Prostate gland (tissue), 2 donors: ENCODE data around the gene ZNF423.

Source experiments
- POLR2A ChIP-seq: fragments of 450-650 bp; IDR thresholded peaks from one replicate; pipeline ENCODE4 v1.6.1; 2016; ENCODE audit warnings: antibody characterized with exemption, mild to moderate bottlenecking
- POLR2AphosphoS5 ChIP-seq: sonication (generic); formaldehyde crosslinking; IDR thresholded peaks from one replicate; pipeline ENCODE4 v1.6.1; 2017; ENCODE audit warnings: antibody characterized with exemption
- TF ChIP-seq, protein P1 (sequence below), 4 experiments: fragments of 200-600 bp in 2 of 4; fragments of 450-650 bp in 2 of 4; sonication (generic) in 2 of 4; IDR thresholded peaks; 1 replicate in 3 of 4; 2 replicates in 1 of 4; pipeline ENCODE4 v1.5.1; 2016 to 2019; ENCODE audit warnings: antibody characterized with exemption in 4 of 4, mild to moderate bottlenecking in 2 of 4, moderate library complexity in 2 of 4

DNA sequence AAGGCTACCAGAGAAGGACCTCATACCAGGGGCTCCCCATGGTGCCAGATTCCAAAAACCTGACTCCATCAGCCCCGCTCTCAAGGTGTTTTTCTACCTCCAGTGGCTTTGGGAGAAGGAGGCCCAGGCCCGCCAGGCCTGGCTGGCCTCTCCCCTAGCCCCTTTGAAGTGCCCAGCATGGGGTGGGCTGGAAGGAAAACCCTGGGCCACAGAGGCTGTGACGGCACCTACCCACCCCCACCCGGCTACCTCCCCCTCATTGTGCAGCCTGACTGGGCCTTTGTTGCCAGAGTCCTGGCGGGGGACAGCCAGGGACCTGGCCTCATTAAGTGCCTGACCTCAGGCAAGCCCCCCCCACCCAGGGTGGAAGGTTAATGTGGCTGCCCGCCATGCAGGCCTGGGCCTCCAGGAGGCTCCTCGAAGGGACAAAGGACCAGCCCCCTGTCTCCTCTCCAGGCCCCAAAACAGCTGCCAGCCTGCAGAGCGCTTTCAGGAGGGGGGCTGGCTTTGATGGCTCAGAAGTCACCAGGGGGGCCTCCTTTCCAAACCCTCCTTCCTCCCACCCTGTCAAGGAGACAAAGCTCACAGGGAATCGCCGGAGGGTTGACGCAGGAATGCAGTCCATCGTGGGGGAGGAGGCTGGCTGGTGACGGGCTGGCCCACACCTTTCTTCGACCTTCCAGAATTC, 159.4 kb downstream of the ZNF423 start:
- TF ChIP-seq, protein P1, sequence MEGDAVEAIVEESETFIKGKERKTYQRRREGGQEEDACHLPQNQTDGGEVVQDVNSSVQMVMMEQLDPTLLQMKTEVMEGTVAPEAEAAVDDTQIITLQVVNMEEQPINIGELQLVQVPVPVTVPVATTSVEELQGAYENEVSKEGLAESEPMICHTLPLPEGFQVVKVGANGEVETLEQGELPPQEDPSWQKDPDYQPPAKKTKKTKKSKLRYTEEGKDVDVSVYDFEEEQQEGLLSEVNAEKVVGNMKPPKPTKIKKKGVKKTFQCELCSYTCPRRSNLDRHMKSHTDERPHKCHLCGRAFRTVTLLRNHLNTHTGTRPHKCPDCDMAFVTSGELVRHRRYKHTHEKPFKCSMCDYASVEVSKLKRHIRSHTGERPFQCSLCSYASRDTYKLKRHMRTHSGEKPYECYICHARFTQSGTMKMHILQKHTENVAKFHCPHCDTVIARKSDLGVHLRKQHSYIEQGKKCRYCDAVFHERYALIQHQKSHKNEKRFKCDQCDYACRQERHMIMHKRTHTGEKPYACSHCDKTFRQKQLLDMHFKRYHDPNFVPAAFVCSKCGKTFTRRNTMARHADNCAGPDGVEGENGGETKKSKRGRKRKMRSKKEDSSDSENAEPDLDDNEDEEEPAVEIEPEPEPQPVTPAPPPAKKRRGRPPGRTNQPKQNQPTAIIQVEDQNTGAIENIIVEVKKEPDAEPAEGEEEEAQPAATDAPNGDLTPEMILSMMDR (IDR thresholded peaks at IDR 0.05): no peak
- TF ChIP-seq POLR2AphosphoS5 (no peak), POLR2A (no peak)
